HepG2 (cell line): Measurements from ENCODE around the gene NHERF2. TPM values are rescaled to one million over a fixed set of nuclear protein-coding genes. Genes with fewer than 3 reads are reported as not detected.

Experiments
- ATAC-seq: fragments of 200-7000 bp; cut with Tn5 transposase; 3 replicates; pipeline ENCODE4 v1.9.1; 2020; ENCODE audit warnings: mild to moderate bottlenecking, moderate library complexity
- BruUV-seq: library from RNA; stranded (reverse); fragments of 400-500 nt; replicated peaks from 2 replicates; lab custom pipeline; 2021; lab: Mats Ljungman, UMichigan
- CTCF ChIA-PET: fragments of 300-600 bp; formaldehyde crosslinking; extraction: SDS; loops from one replicate; lab custom pipeline; 2021; ENCODE audit warnings: low total read pairs, inconsistent platforms, low intra/inter-chr PET ratio; lab: Yijun Ruan, JAX
- POLR2A ChIA-PET: fragments of 350-600 bp; sonication (Branson Sonifier 250); formaldehyde crosslinking; loops from one replicate; lab custom pipeline; 2020; ENCODE audit warnings: antibody characterized with exemption, inconsistent platforms; lab: Yijun Ruan, JAX
- DNase-seq: peaks from one replicate; pipeline ENCODE4 v3.0.0-alpha.2; 2015; ENCODE audit warnings: low spot score
- FAIRE-seq: peaks from 3 replicates; lab custom pipeline; 2011; peaks lifted over from hg19 to GRCh38; lab: Jason Lieb, UNC
- H2AFZ ChIP-seq: one replicate; pipeline ENCODE4 v1.6.1; 2011; ENCODE audit warnings: low read length, inconsistent platforms
- H3K27ac ChIP-seq: fragments of 300-600 bp; 3 replicates; pipeline ENCODE4 v1.8.0; 2011; ENCODE audit warnings: mixed run types, mild to moderate bottlenecking, mixed read lengths, low read length, inconsistent platforms; ENCODE audit not compliant: insufficient read depth; ENCODE audit errors: extremely low read length
- H3K27me3 ChIP-seq, 2 experiments: fragments of 200-600 bp in 1 of 2; 2 replicates in 1 of 2; 3 replicates in 1 of 2; pipeline versions ENCODE4 v1.6.0 to v1.8.0; 2011; ENCODE audit warnings: low read length in 2 of 2, mild to moderate bottlenecking in 2 of 2, moderate library complexity in 2 of 2, inconsistent platforms in 1 of 2; ENCODE audit not compliant: insufficient read depth in 2 of 2, control insufficient read depth in 1 of 2
- H3K36me3 ChIP-seq, 2 experiments: fragments of 200-600 bp in 1 of 2; replicated peaks in 1 of 2; 2 replicates in 1 of 2; 3 replicates in 1 of 2; pipeline versions ENCODE4 v1.5.1 to v1.8.0; 2011; ENCODE audit warnings: low read length in 2 of 2, inconsistent platforms in 1 of 2; ENCODE audit not compliant: insufficient read depth in 2 of 2, control insufficient read depth in 1 of 2
- H3K4me1 ChIP-seq: 2 replicates; pipeline ENCODE4 v1.5.1; 2012; ENCODE audit warnings: low read length, inconsistent platforms; ENCODE audit not compliant: insufficient read depth
- H3K4me2 ChIP-seq: 2 replicates; pipeline ENCODE4 v1.6.0; 2011; ENCODE audit warnings: low read depth, low read length, inconsistent platforms
- H3K4me3 ChIP-seq, 3 experiments: fragments of 200-600 bp in 1 of 3; sonication (generic), shearing (Covaris generic) in 1 of 3; replicated peaks in 1 of 3; 2 replicates each; pipeline ENCODE4 v1.5.1; 2011 to 2016; ENCODE audit warnings: low read length in 3 of 3, inconsistent platforms in 2 of 3, low read depth in 2 of 3, mild to moderate bottlenecking in 2 of 3, control low read depth in 1 of 3, mixed read lengths in 1 of 3; ENCODE audit not compliant: insufficient read depth in 1 of 3
- H3K79me2 ChIP-seq: one replicate; pipeline ENCODE4 v1.6.1; 2011; ENCODE audit warnings: low read length, inconsistent platforms; ENCODE audit not compliant: insufficient read depth
- H3K9ac ChIP-seq: 2 replicates; pipeline ENCODE4 v1.6.0; 2011; ENCODE audit warnings: mild to moderate bottlenecking, low read depth, low read length, inconsistent platforms; ENCODE audit not compliant: insufficient read depth
- H3K9me3 ChIP-seq: 2 replicates; pipeline ENCODE4 v1.5.1; 2012; ENCODE audit warnings: mild to moderate bottlenecking, low read length
- H4K20me1 ChIP-seq: 2 replicates; pipeline ENCODE4 v1.6.0; 2011; ENCODE audit warnings: inconsistent platforms, mild to moderate bottlenecking, low read length, moderate library complexity; ENCODE audit not compliant: insufficient read depth
- KDM2A ChIP-seq: sonication (generic); formaldehyde crosslinking; IDR thresholded peaks from 2 replicates; pipeline ENCODE4 v1.4.0; 2020; ENCODE audit warnings: low read depth, missing genetic modification reagents, borderline replicate concordance
- MAX ChIP-seq: IDR thresholded peaks from 2 replicates; pipeline ENCODE4 v1.6.1; 2012; ENCODE audit warnings: inconsistent platforms
- MEF2D ChIP-seq: sonication (generic); formaldehyde crosslinking; IDR thresholded peaks from 2 replicates; pipeline ENCODE4 v1.5.1; 2020; ENCODE audit warnings: mild to moderate bottlenecking, missing genetic modification reagents
- NKX3-1 ChIP-seq: sonication (generic); formaldehyde crosslinking; IDR thresholded peaks from 2 replicates; pipeline ENCODE4 v1.5.0; 2020; ENCODE audit warnings: missing genetic modification reagents
- SPEN ChIP-seq: sonication (generic); formaldehyde crosslinking; IDR thresholded peaks from 2 replicates; pipeline ENCODE4 v1.5.1; 2020; ENCODE audit warnings: low read depth, mild to moderate bottlenecking, missing genetic modification reagents
- ZBTB21 ChIP-seq: sonication (generic); formaldehyde crosslinking; IDR thresholded peaks from 2 replicates; pipeline ENCODE4 v1.4.0; 2020; ENCODE audit warnings: missing genetic modification reagents
- ZNF646 ChIP-seq: sonication (generic); formaldehyde crosslinking; IDR thresholded peaks from 2 replicates; pipeline ENCODE4 v1.9.0; 2021; ENCODE audit warnings: mild to moderate bottlenecking, missing genetic modification reagents
- ZSCAN21 ChIP-seq: sonication (generic); formaldehyde crosslinking; IDR thresholded peaks from 2 replicates; pipeline ENCODE4 v1.8.0; 2022; ENCODE audit warnings: mild to moderate bottlenecking, missing genetic modification reagents, moderate library complexity, borderline replicate concordance
- WGBS: methylation state at CpG from one replicate; pipeline ENCODE4 v1.1.6; 2017; ENCODE audit warnings: low lambda C conversion rate; 5-methylcytosine and 5-hydroxymethylcytosine counted together
- in situ Hi-C: cut with HindIII; loops from 2 replicates; pipeline ENCODE4 v1.10.0; 2017; ENCODE audit warnings: low pct_unique_long_range_greater_than_20kb; ENCODE audit not compliant: extremely low pct_ligation_motif_present
- intact Hi-C: fragments of 100-400 bp; cut with micrococcal nuclease; formaldehyde crosslinking; loops from one replicate; pipeline ENCODE4 v1.10.0; 2022; ENCODE audit not compliant: unreplicated experiment
- polyA plus RNA-seq, 8 experiments: library from polyadenylated mRNA; depleted of rRNA in 3 of 8; stranded (reverse) in 7 of 8; unstranded in 1 of 8; fragments of >200 nt; fragmentation: Illumina TruSeq in 4 of 8; extraction: Trizol in 4 of 8; gene quantifications; 2 replicates each; pipeline versions ENCODE4 v1.2.1 to v1.2.3, GENCODE V29; 2011 to 2016; ENCODE audit warnings: low read depth in 4 of 8, missing spikeins in 1 of 8, mixed read lengths in 1 of 8; ENCODE audit not compliant: insufficient read depth in 1 of 8
- total RNA-seq, 5 experiments: library from RNA; depleted of rRNA; stranded (reverse); fragments of >200 nt; fragmentation: Illumina TruSeq; extraction: Trizol; gene quantifications; 2 replicates each; pipeline ENCODE4 v1.2.3, GENCODE V29; 2016; ENCODE audit warnings: low read depth in 1 of 5

NHERF2 gene
- total and polyA plus RNA-seq, 2 of the 13 experiments (the other 11 are each of a cell fraction or from before 2014, with no cell fraction given): 23.7 to 39.3 TPM

- TF ChIP-seq SPEN (CRISPR knock-in tag): peak; percentile 21; the same call in 1 of the 2 replicates
- TF ChIP-seq ZBTB21 (CRISPR knock-in tag): no peak
- TF ChIP-seq ZSCAN21 (CRISPR knock-in tag): 0 out of 2 replicates have a peak, but pooled peaks have one; percentile 19
- peak; percentile 51 for TF ChIP-seq MAX
- TF ChIP-seq KDM2A: no peak
- no peak for TF ChIP-seq NKX3-1 (CRISPR knock-in tag)
- TF ChIP-seq MEF2D (CRISPR knock-in tag): 0 out of 2 replicates have a peak, but pooled peaks have one; percentile 37
Observed at GRCh38 chr16:1991135-1991551, 35.6 kb upstream of the NHERF2 start (continued).

DNA sequence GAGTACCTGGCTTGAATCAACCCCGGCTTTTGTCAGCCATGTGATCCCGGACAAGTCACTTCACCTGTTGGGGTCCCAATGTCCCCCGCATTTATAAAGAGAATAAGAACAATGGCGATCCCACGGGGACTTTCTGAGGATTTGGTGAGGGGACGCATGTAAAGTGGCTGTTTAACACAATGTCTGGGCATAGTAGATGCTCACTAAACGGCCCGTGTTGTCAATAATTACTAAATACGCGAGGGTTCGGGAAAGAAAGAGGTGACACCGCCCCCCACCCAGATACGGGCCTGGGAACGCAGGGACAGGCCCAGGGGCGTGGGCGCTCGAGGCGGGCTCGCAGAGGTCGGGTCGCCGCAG, 35.1 kb upstream of the NHERF2 start:
- WGBS: 92% methylated on average over 22 of the region's 22 CpGs
- peaks cover 2 to 5% of the 10 kb centered on the region in 2 experiments; a peak in 3 of 5 replicates for H3K36me3 ChIP-seq
- 0 out of 2 replicates have a peak, but pooled peaks have one; percentile 7 for TF ChIP-seq ZSCAN21 (CRISPR knock-in tag)
- TF ChIP-seq ZNF646 (CRISPR knock-in tag): no peak
- CTCF ChIA-PET: no interaction called here
- no peaks in the 10 kb centered on the region for H4K20me1 ChIP-seq
- in situ Hi-C loops: no loop called here
- peaks cover 52% of the 10 kb centered on the region for H3K4me1 ChIP-seq
- no peak for DNase-seq
- no peaks in the 10 kb centered on the region for H3K9me3 ChIP-seq
- H3K4me2 ChIP-seq: peak overlapping the region; percentile 95
- H3K4me3 ChIP-seq: peak overlapping the region in 1 of 3 experiments; percentile 82; a peak in 2 of 6 replicates
- peaks cover 0 to 8% of the 10 kb centered on the region in 2 experiments; a peak in 2 of 5 replicates for H3K27me3 ChIP-seq
- FAIRE-seq: no peak
- BruUV-seq: no TSS peak
- no peak overlapping the region for H2AFZ ChIP-seq
- H3K79me2 ChIP-seq: no peaks in the 10 kb centered on the region
- no peak for ATAC-seq
- no peak overlapping the region for H3K27ac ChIP-seq
- POLR2A ChIA-PET: interaction anchor here (0.7 to 2.6 kb wide), 5 partner anchors 20 to 164 kb away, joined by 3 to 16 read pairs (median 9); partner anchors contain the start of genes RPS2, TBL3 and TRAF7
- intact Hi-C loops: no loop called here
- no peak overlapping the region for H3K9ac ChIP-seq
